Transverse colon (tissue), 4 donors: ENCODE results near the gene STARD10. TPM values are rescaled to one million over a fixed set of nuclear protein-coding genes. Genes with fewer than 3 reads are reported as not detected.
"Not testable (repeated sequence)": the region's sequence is repeated elsewhere in the genome, so short reads cannot be mapped to it uniquely, and the experiment has no call there.

ENCODE experiments used
- DNase-seq: peaks from one replicate; pipeline ENCODE4 v3.0.0-alpha.2; 2019
- H3K27ac ChIP-seq, 4 donors: fragments of 200-600 bp; sonication (generic); 2 replicates each; pipeline ENCODE4 v1.5.1; 2016 to 2018; ENCODE audit warnings: inconsistent platforms in 4 of 4
- H3K27me3 ChIP-seq: fragments of 200-600 bp; sonication (generic); 2 replicates; pipeline ENCODE4 v1.5.1; 2017; ENCODE audit warnings: inconsistent platforms
- H3K36me3 ChIP-seq, 4 donors: fragments of 200-600 bp; sonication (generic); 2 replicates each; pipeline ENCODE4 v1.5.1; 2017 to 2019; ENCODE audit warnings: inconsistent platforms in 4 of 4
- H3K4me1 ChIP-seq, 4 donors: fragments of 200-600 bp; sonication (generic); 2 replicates each; pipeline ENCODE4 v1.5.1; 2017 to 2020; ENCODE audit warnings: inconsistent platforms in 4 of 4
- H3K4me3 ChIP-seq, 4 donors: fragments of 200-600 bp; sonication (generic); 1 replicate in 1 of 4; 2 replicates in 3 of 4; pipeline versions ENCODE4 v1.5.1 to v1.6.1; 2017 to 2019; ENCODE audit warnings: inconsistent platforms in 4 of 4
- H3K9me3 ChIP-seq, 2 donors: fragments of 200-600 bp; sonication (generic); 2 replicates each; pipeline ENCODE4 v1.5.1; 2017 to 2019; ENCODE audit warnings: inconsistent platforms in 2 of 2
- CTCF ChIP-seq, 5 experiments: fragments of 200-600 bp in 3 of 5; fragments of 450-650 bp in 2 of 5; sonication (generic) in 3 of 5; IDR thresholded peaks; 1 replicate in 2 of 5; 2 replicates in 3 of 5; pipeline ENCODE4 v1.5.1; 2016 to 2017; ENCODE audit warnings: antibody characterized with exemption in 5 of 5, inconsistent platforms in 3 of 5, mild to moderate bottlenecking in 2 of 5, moderate library complexity in 1 of 5
- EP300 ChIP-seq: sonication (generic); formaldehyde crosslinking; IDR thresholded peaks from one replicate; pipeline ENCODE4 v1.6.1; 2017; ENCODE audit warnings: antibody characterized with exemption, low read depth
- POLR2A ChIP-seq: fragments of 450-650 bp; IDR thresholded peaks from one replicate; pipeline ENCODE4 v1.6.1; 2016; ENCODE audit warnings: antibody characterized with exemption, mild to moderate bottlenecking, moderate library complexity
- POLR2AphosphoS5 ChIP-seq, 3 donors: sonication (generic); formaldehyde crosslinking; IDR thresholded peaks; one replicate each; pipeline ENCODE4 v1.6.1; 2016; ENCODE audit warnings: antibody characterized with exemption in 3 of 3
- WGBS, 2 donors: methylation state at CpG; one replicate each; pipeline ENCODE4 v1.1.5; 2018; ENCODE audit warnings: low coverage in 1 of 2; 5-methylcytosine and 5-hydroxymethylcytosine counted together
- in situ Hi-C, 4 donors: fragments of 200-750 bp; cut with MboI; loops; one replicate each; pipeline versions ENCODE4 v1.15.0 to v1.15.1; 2017; ENCODE audit warnings: low sequenced_read_pairs in 3 of 4, low pct_ligation_motif_present in 1 of 4, low pct_unique_long_range_greater_than_20kb in 1 of 4
- intact Hi-C: fragments of 100-400 bp; cut with DNase I; formaldehyde crosslinking; loops from one replicate; pipeline ENCODE4 v1.15.1; 2023; ENCODE audit warnings: low total_unique reads
- total RNA-seq, 4 donors: library from RNA; depleted of rRNA; stranded (reverse); fragments of >200 nt; gene quantifications; one replicate each; pipeline ENCODE4 v1.1.0, GENCODE V29; 2016

The STARD10 gene
- total RNA-seq, 4 donors from 2014 or later: 82.7 to 714 (median 225) TPM

DNA sequence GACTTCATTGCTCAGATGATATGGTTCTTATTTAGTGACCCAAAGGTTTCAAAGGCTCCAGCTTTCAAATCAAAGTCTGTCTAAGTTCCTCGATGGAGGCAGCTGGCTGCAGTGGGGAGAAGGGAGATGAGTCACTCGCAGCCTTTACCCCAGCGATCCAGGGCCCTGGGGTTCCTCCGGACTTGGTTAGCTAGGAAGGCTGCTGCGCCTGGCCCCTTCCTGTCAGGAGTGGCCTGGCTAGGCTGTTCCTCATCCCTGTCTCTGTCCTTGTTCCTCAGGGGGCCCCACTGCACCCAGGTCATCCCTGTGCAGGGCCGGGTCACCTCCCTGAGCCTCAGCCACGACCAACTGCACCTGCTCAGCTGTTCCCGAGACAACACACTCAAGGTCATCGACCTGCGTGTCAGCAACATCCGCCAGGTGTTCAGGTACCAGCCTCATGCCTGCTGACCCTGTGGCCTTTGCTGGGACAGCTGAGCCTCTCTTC, 34.3 kb upstream of the STARD10 start:
- no peak for TF ChIP-seq EP300
- TF ChIP-seq CTCF (IDR thresholded peaks at IDR 0.05): no peak
- no peak for TF ChIP-seq POLR2A
- no peak for TF ChIP-seq POLR2AphosphoS5 (IDR thresholded peaks at IDR 0.05)
- intact Hi-C loops (no loop called here), in situ Hi-C loops (no loop called here)
- Histone ChIP-seq H3K36me3 (no peaks in the 10 kb centered on the region), H3K27ac (peak overlapping the region; percentile 22 to 69 (median 44)), H3K4me1 (peaks cover 0 to 12% (median 3%) of the 10 kb centered on the region in 4 donors), H3K27me3 (no peaks in the 10 kb centered on the region), H3K9me3 (no peaks in the 10 kb centered on the region), H3K4me3 (no peak overlapping the region)
- DNase-seq: no peak
- 62% methylated on average over 9 of the region's 11 CpGs; no CpG with 5 or more reads in 1 of the 2 donors for WGBS, 2 donors

DNA sequence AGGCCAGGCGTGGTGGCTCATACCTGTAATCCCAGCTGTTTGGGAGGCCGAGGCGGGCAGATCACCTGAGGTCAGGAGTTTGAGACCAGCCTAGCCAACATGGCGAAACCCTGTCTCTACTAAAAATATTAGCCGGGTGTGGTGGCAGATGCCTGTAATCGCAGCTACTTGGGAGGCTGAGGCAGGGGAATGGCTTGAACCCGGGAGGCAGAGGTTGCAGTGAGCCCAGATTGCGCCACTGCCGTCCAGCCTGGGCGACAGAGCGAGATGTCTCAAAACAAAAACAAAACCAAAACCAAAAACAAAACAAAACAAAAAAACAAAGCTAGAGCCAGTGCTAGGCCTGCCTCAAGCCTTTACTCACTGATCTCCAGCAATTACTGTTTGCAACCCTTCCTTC, 33.8 kb upstream of the STARD10 start:
- H3K27me3 ChIP-seq, intact Hi-C loops, H3K4me3 ChIP-seq, H3K36me3 ChIP-seq, H3K9me3 ChIP-seq, DNase-seq, in situ Hi-C loops: not testable (repeated sequence)
- Histone ChIP-seq H3K27ac (peak overlapping the region; percentile 22 to 69 (median 44)), H3K4me1 (peaks cover 0 to 12% (median 3%) of the 10 kb centered on the region in 4 donors)
- WGBS, 2 donors: 68 to 75% methylated on average over 10 to 11 of the region's 11 CpGs

DNA sequence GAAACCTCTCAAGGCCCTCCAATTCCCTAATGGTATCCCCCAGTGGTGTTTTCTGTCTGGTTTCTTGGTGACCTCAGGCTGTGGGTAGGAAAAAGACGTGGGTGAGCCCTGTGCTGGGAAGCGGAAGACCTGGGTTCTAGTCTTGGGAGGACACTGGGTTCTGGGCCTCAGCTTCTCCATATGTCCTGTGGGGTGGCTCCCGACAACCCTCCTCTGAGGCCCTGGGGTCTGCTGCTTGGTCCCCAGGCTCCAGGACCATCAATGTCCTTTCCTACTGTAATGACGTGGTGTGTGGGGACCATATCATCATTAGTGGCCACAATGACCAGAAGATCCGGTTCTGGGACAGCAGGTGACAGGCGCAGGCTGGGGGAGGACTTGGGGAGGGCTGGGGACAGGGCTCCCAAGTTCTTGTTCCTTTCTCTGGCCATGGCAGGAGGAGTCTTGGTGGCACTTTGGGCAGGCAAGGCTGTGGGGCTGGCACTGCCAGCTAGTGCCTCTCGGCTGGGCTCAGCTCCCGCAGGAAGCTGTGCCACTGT, 33.2 kb upstream of the STARD10 start:
- peaks cover 0 to 11% (median 4%) of the 10 kb centered on the region in 4 donors for H3K4me1 ChIP-seq
- intact Hi-C loops: no loop called here
- H3K27ac ChIP-seq: peak overlapping the region in 2 of 4 donors; percentile 54 to 69
- H3K9me3 ChIP-seq: no peaks in the 10 kb centered on the region
- no peak overlapping the region for H3K4me3 ChIP-seq
- H3K27me3 ChIP-seq: no peaks in the 10 kb centered on the region
- in situ Hi-C loops: no loop called here
- DNase-seq: no peak
- no peak for TF ChIP-seq CTCF (IDR thresholded peaks at IDR 0.05)
- no peaks in the 10 kb centered on the region for H3K36me3 ChIP-seq
- whole genome bisulfite sequencing, 2 donors: 90% methylated on average over 5 of the region's 8 CpGs; no CpG with 5 or more reads in 1 of the 2 donors

- no peak for DNase-seq
- Histone ChIP-seq H3K27ac (no peak overlapping the region), H3K4me3 (no peak overlapping the region), H3K36me3 (no peaks in the 10 kb centered on the region), H3K4me1 (peaks cover 3 to 12% (median 9%) of the 10 kb centered on the region in 4 donors), H3K9me3 (no peaks in the 10 kb centered on the region), H3K27me3 (no peaks in the 10 kb centered on the region)
- in situ Hi-C loops (no loop called here), intact Hi-C loops (no loop called here)
- 93% methylated on average over 15 of the region's 15 CpGs; no CpG with 5 or more reads in 1 of the 2 donors for WGBS, 2 donors
- TF ChIP-seq CTCF (IDR thresholded peaks at IDR 0.05): no peak
- no peak for TF ChIP-seq POLR2AphosphoS5 (IDR thresholded peaks at IDR 0.05)
- TF ChIP-seq EP300: no peak
- no peak for TF ChIP-seq POLR2A
Measured at GRCh38 chr11:72826191-72826941, 32.5 kb upstream of the STARD10 start.
